SK-N-MC (cell line): ENCODE measurements around the gene FUT6.

Source experiments
- EZH2 ChIP-seq: fragments of 200-600 bp; sonication (generic); IDR thresholded peaks from one replicate; pipeline ENCODE4 v1.6.1; 2017; ENCODE audit warnings: antibody characterized with exemption
- POLR2AphosphoS5 ChIP-seq: IDR thresholded peaks from 2 replicates; pipeline ENCODE4 v1.6.1; 2012; ENCODE audit warnings: mild to moderate bottlenecking, low read depth, low read length, borderline replicate concordance

DNA sequence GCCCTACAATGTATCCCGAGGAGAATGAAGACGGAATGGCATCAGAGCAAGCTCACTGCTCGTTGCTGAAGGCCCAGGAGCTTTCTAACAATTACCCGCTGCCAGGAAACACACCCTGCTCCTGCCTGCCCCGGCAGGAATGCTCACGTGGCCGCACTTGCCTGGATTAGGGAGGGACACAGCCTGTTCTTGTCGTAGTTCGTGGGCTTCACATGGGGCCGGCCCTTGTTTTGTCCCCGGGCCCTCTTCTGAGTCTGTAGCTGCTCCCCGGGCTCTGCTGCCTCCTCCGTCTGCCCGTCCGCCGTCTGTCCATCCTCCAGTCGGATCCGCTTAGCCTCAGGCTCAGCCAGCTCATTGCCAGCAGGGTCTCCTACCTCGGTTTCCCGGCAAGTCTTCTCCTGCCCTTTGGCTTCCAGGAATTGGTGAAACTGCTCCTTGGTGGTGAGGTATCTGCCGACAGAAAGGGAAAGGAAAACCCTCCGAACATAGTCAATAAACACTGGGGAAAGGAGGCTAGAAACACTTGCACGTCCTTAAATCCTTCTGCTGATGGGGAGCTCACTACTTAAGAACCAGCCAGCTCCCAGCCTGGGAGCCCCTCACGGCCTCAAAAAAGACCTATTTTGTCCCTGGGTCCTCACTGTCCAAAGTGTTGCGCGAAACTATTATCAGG is 49.5 kb downstream of the FUT6 start:
- TF ChIP-seq EZH2 (no peak), POLR2AphosphoS5 (no peak)
